Nucleus accumbens (tissue), 56 donors: ENCODE results near the gene TRABD2A.
"Not testable (repeated sequence)": the region's sequence is repeated elsewhere in the genome, so short reads cannot be mapped to it uniquely, and the experiment has no call there.

Experiments
- DNase-seq, 56 donors: peaks; one replicate each; lab custom pipeline; 2025; lab: John Stamatoyannopoulos, UW

TRABD2A gene

GRCh38 chr2:84792856-84793522 is 87.9 kb downstream of the TRABD2A start:
- no peak for DNase-seq

DNA sequence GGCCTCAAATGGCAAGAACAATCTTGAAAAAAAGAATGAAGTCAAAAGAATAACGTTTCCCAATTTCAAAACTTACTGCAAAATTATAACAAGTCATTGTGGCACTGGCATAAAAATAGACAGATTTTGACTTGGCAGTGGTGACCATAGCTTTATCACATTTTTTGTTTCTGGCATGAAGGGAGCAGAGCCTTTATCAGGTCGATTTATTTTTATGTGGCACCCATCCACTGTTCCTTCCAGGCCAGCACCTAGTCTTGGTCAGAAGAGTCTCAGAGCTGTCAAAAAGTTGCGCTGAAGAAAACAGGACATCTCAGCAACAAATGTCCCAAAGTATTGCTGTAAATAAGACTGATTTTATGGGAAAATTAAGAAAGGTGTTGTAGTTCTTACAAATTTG is 92.4 kb downstream of the TRABD2A start:
- no peak for DNase-seq

DNA sequence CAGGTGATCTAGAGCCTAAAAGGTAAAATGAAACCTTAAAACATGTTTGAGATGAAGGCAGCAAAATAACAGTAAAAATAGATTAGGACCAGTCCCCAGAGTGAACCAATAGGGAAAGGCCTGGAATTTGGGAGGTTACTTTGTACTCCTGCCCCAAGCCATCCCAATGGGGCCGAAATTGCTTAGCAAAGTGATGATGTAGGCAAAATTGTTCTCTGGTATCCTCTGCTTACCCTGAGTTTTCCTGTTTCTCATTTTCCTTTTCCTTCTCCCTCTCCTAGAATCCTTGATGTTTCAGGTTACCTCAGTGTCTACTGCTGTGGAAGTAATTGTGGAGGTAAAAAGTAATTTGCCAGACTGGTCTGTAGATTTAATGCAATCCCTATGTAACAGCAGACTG is 92.9 kb downstream of the TRABD2A start:
- no peak for DNase-seq

DNA sequence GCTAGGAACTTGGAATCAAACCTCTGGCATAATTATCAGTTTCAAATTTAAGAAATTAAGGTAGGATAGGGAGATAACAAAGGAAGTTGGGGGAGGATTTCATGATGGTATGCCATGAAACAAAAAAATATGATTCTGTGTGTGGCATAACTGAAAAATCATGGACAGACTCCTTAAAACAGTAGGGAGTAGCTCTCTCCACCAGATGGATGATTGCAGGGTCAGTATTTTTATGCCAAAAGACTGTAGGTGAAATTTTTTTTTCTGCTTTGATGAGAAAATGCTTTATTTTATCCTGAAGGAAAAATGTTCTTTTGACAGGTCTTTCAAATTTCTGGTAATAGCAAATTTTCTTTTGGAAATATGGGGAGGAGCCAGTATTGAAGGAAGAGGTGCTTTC is 94.3 kb downstream of the TRABD2A start:
- DNase-seq, result no peak

DNA sequence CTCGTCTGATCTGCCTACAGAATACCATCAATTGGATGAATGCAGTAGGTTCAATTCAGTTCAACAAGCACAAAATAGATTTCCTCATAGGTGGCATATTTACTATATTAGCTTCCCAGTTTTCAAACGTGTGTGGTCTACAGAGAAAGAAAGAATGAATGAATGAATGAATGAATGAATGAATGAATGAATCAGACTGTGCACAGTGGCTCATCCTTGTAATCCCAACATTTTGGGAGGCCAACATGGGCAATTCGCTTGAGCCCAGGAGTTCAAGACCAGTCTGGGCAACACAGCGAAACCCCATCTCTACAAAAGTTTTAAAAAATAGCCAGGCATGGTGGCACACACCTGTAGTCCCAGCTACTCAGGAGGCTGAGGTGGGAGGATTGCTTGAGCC is 94.9 kb downstream of the TRABD2A start:
- no peak for DNase-seq

DNA sequence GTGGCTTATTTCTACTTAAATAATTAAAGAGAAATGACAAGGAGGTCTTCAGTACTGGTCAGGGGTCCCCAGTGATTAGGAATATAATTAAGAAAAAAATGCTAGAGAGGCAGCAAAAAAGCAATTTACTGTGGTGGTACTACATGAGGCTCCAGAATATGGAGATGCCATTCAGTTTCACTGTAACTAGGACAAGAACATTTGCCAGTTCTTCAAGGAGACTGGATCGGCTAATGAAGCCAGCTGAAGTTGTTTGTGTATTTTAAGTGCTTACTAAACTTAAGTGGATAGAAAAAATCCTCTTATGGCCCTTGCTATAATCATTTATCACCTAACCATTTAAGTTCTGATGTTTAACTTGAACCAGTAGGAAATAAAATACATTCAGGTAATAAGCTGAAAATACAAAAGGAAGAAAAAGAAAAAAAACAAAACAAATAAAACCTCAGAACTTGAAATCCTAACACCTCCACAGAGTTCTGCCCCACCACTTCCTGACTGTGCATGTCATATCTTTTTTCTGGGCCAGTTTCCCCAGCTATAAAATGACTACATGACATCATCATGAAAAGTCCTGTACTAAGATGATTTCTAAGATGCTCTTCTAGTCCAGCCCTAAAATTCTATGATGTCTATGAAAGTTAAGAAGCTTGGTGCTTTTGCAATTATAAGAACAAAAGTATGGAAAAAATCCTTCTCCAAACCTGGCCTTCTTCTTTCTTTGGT is 98.0 kb downstream of the TRABD2A start:
- no peak for DNase-seq

DNA sequence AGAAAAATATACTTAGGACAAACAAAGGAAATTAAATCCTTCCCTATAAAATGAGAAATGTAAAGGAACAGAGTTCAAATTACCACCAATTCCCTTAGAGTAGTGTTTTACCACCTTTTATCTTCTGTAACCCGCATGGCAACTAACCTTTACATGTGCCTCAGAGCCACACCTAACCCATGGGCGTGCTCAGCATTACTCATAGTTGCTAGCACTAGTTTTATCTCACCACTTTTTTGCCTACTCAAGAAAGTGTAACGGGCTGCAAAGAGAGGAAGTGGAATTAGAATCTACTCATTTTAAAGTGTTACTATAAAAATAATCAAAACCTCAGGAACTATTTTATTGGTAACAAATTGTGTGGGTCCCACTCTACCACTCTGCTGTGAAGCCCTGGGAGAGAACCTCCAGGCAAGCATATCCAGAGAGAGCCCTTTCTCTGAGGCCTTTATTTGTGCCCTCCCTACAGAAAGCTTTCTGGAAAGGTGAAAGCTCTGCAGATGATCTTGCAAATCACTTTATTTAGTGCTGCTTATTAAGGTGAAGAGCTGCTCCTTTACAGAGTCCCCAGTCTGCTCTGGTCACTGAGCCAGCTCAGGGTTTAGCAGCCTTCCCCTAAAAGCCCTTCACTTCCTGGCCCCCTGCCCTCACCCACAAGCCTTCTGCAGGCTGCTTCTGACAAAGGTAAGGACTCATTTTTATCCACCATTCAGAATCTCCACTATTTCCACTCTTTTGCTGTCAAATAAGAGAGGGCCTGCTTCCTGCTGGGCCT is 98.8 kb downstream of the TRABD2A start:
- DNase-seq, result peak in 7 of 56 donors; percentile 2 to 33 (median 18)

GRCh38 chr2:84779781-84780180 is 101.1 kb downstream of the TRABD2A start:
- DNase-seq, result no peak

GRCh38 chr2:84778911-84779690 is 101.8 kb downstream of the TRABD2A start:
- DNase-seq, result no peak

GRCh38 chr2:84776011-84776410 is 104.9 kb downstream of the TRABD2A start:
- no peak for DNase-seq

GRCh38 chr2:84773562-84773961 is 107.3 kb downstream of the TRABD2A start:
- not testable (repeated sequence) for DNase-seq
